ENCODE measurements around the gene FAM120B. TPM values are rescaled to one million over a fixed set of nuclear protein-coding genes. Genes with fewer than 3 reads are reported as not detected.

The FAM120B gene
- total RNA-seq, 1 experiment from 2014 or later = 16.7 TPM

GRCh38 chr6:170393807-170394399 lies 87.3 kb downstream of the FAM120B start:
- Histone ChIP-seq H2BK20ac (ENCODE audit: low read depth, low read length, poor library complexity, severe bottlenecking) (no peak overlapping the region), H2BK15ac (ENCODE audit: low read depth, low read length) (no peak overlapping the region), H4K91ac (ENCODE audit: insufficient read length, low read depth, low read length) (no peak overlapping the region), H3T11ph (ENCODE audit: low read length) (no peak overlapping the region), H3K9ac (ENCODE audit: extremely low read depth, insufficient read length, low read length) (no peak overlapping the region), H3K56ac (ENCODE audit: insufficient read length, low read depth, low read length) (no peak overlapping the region), H3K9me3 (ENCODE audit: control insufficient read depth, low read depth, low read length) (no peaks in the 10 kb centered on the region), H4K8ac (replicated peaks; ENCODE audit: insufficient read length, low read depth, low read length) (no peak overlapping the region), H3K4me2 (ENCODE audit: insufficient read depth, insufficient read length, low read length) (no peak overlapping the region), H3K79me1 (ENCODE audit: insufficient read depth, low read depth, low read length, poor library complexity, severe bottlenecking) (no peaks in the 10 kb centered on the region), H4K5ac (ENCODE audit: insufficient read length, low read depth, low read length) (no peak overlapping the region), H3K27me3 (ENCODE audit: insufficient read depth, low read length) (no peaks in the 10 kb centered on the region), H3K14ac (ENCODE audit: insufficient read depth, low read length) (no peak overlapping the region), H3K18ac (ENCODE audit: insufficient read length, low read depth, low read length) (no peak overlapping the region), H2BK5ac (ENCODE audit: insufficient read length, low read length) (no peak overlapping the region), H2BK120ac (ENCODE audit: low read depth, low read length, poor library complexity, severe bottlenecking) (no peak overlapping the region), H4K20me1 (ENCODE audit: control insufficient read depth, insufficient read depth, insufficient read length) (no peaks in the 10 kb centered on the region), H2AK5ac (ENCODE audit: insufficient read length, low read length) (no peak overlapping the region), H3K23ac (ENCODE audit: insufficient read length, low read depth, low read length) (no peak overlapping the region), H3K79me2 (ENCODE audit: insufficient read depth, low read length) (no peaks in the 10 kb centered on the region), H2BK12ac (ENCODE audit: insufficient read length, low read depth, low read length) (no peak overlapping the region), H3K23me2 (ENCODE audit: insufficient read length, low read depth, low read length, poor library complexity, severe bottlenecking) (no peaks in the 10 kb centered on the region), H3K4ac (ENCODE audit: low read depth, low read length) (no peak overlapping the region), H3K27ac (ENCODE audit: insufficient read length, low read depth, low read length) (no peak overlapping the region), H2AFZ (ENCODE audit: low read length) (no peak overlapping the region), H3K4me1 (ENCODE audit: insufficient read depth, low read length) (no peaks in the 10 kb centered on the region)
- H3K4me3 Mint-ChIP-seq = no peak overlapping the region
- WGBS (ENCODE audit: extremely low coverage, insufficient read length, low lambda C conversion rate) = no CpG with 5 or more reads among the region's 9 CpGs
- no peak for DNase-seq
- peaks cover 24 to 40% (median 24%) of the 10 kb centered on the region in 3 experiments for H3K36me3 Mint-ChIP-seq (ENCODE audit: insufficient read depth in 1 of 3, low read depth in 3 of 3)
- peaks cover 3 to 5% of the 10 kb centered on the region in 2 experiments; a peak in 3 of 5 replicates for H3K9me3 Mint-ChIP-seq
- H3K27ac Mint-ChIP-seq = no peak overlapping the region; a peak in 1 of 7 replicates
- H3K4me1 Mint-ChIP-seq = no peaks in the 10 kb centered on the region
- no peak for TF ChIP-seq CTCF (conservative IDR thresholded peaks at IDR 0.05)
- H3K27me3 Mint-ChIP-seq (ENCODE audit: low read depth) = no peaks in the 10 kb centered on the region

Measured in H9 (cell line).